GM21737 (cell line): ENCODE data around the gene GAL3ST3.
"Not testable (repeated sequence)": the region's sequence is repeated elsewhere in the genome, so short reads cannot be mapped to it uniquely, and the experiment has no call there.

Source experiments
- ATAC-seq: cut with Tn5 transposase; IDR thresholded peaks from one replicate; pipeline ENCODE4 v1.9.1; 2021; ENCODE audit warnings: mild to moderate bottlenecking, moderate library complexity; ENCODE audit not compliant: unreplicated experiment

Gene GAL3ST3

GRCh38 chr11:66014804-66015453 is 34.0 kb downstream of the GAL3ST3 start:
- ATAC-seq, result no peak

GRCh38 chr11:66013762-66014100 is 35.2 kb downstream of the GAL3ST3 start:
- no peak for ATAC-seq

GRCh38 chr11:66012946-66013761 is 35.8 kb downstream of the GAL3ST3 start:
- ATAC-seq, result no peak

- no peak for ATAC-seq
Measured at GRCh38 chr11:66012371-66012945, 36.5 kb downstream of the GAL3ST3 start.

- no peak for ATAC-seq
Measured at GRCh38 chr11:66011785-66012303, 37.1 kb downstream of the GAL3ST3 start, which contains the start of gene CST6. CST6 (plus strand) TSS chr11:66012008; CDS start chr11:66012045, 37 bp downstream.

- ATAC-seq, result no peak
Measured at GRCh38 chr11:66011239-66011784, 37.6 kb downstream of the GAL3ST3 start.

- not testable (repeated sequence) for ATAC-seq
Measured at GRCh38 chr11:66010036-66010435, 38.9 kb downstream of the GAL3ST3 start.

- ATAC-seq, result no peak
Measured at GRCh38 chr11:66008468-66009101, 40.4 kb downstream of the GAL3ST3 start.

- ATAC-seq, result no peak
Measured at GRCh38 chr11:66008095-66008467, 40.9 kb downstream of the GAL3ST3 start.

- no peak for ATAC-seq
Measured at GRCh38 chr11:66007201-66007634, 41.7 kb downstream of the GAL3ST3 start.

- no peak for ATAC-seq
Measured at GRCh38 chr11:66006891-66007176, 42.1 kb downstream of the GAL3ST3 start.

- ATAC-seq, result no peak
Measured at GRCh38 chr11:66006134-66006890, 42.6 kb downstream of the GAL3ST3 start.

GRCh38 chr11:66004186-66004585 is 44.8 kb downstream of the GAL3ST3 start:
- no peak for ATAC-seq

GRCh38 chr11:66003291-66003690 is 45.7 kb downstream of the GAL3ST3 start:
- no peak for ATAC-seq

- peak; percentile 44 for ATAC-seq
Measured at GRCh38 chr11:66002648-66003225, 46.2 kb downstream of the GAL3ST3 start.

- ATAC-seq, result peak; percentile 62
Measured at GRCh38 chr11:66001942-66002647, 46.9 kb downstream of the GAL3ST3 start, which contains the start of the genes BANF1 and EIF1AD. BANF1 (plus strand) TSS chr11:66002503; CDS start chr11:66003251, 748 bp downstream. EIF1AD (minus strand) TSS chr11:66002157; CDS start chr11:66000389, 1,768 bp downstream.

- ATAC-seq, result no peak
Measured at GRCh38 chr11:65997286-65997685, 51.7 kb downstream of the GAL3ST3 start.

- ATAC-seq, result no peak
Measured at GRCh38 chr11:65992056-65992455, 56.9 kb downstream of the GAL3ST3 start.
